NCI-H2227 treated with DMSO at 0.1 percent for 48 hours (cell line): ENCODE data around the gene TK1.
"Not testable (repeated sequence)": the region's sequence is repeated elsewhere in the genome, so short reads cannot be mapped to it uniquely, and the experiment has no call there.

Source experiments
- DNase-seq: peaks from one replicate; lab custom pipeline; 2025; lab: John Stamatoyannopoulos, UW

TK1 gene

GRCh38 chr17:78148286-78149016 lies 38.4 kb downstream of the TK1 start:
- no peak for DNase-seq

GRCh38 chr17:78147315-78147998 lies 39.4 kb downstream of the TK1 start:
- no peak for DNase-seq

- no peak for DNase-seq
Observed at GRCh38 chr17:78146881-78147280, 40.0 kb downstream of the TK1 start.

- no peak for DNase-seq
Observed at GRCh38 chr17:78146471-78146869, 40.4 kb downstream of the TK1 start.

- DNase-seq: no peak
Observed at GRCh38 chr17:78144736-78145641, 41.9 kb downstream of the TK1 start.

- no peak for DNase-seq
Observed at GRCh38 chr17:78144147-78144719, 42.6 kb downstream of the TK1 start.

GRCh38 chr17:78143214-78144146 lies 43.4 kb downstream of the TK1 start:
- DNase-seq: no peak

GRCh38 chr17:78142119-78142861 lies 44.6 kb downstream of the TK1 start:
- DNase-seq: no peak

- DNase-seq: no peak
Observed at GRCh38 chr17:78141437-78142118, 45.3 kb downstream of the TK1 start.

GRCh38 chr17:78140169-78141051 lies 46.4 kb downstream of the TK1 start:
- DNase-seq: no peak

- DNase-seq: not testable (repeated sequence)
Observed at GRCh38 chr17:78139861-78140168, 47.0 kb downstream of the TK1 start.

GRCh38 chr17:78138204-78139060 lies 48.4 kb downstream of the TK1 start:
- no peak for DNase-seq

- no peak for DNase-seq
Observed at GRCh38 chr17:78137392-78138203, 49.3 kb downstream of the TK1 start.

GRCh38 chr17:78135858-78136500 lies 50.9 kb downstream of the TK1 start:
- DNase-seq: no peak

GRCh38 chr17:78134899-78135385 lies 51.9 kb downstream of the TK1 start:
- DNase-seq: no peak
